DND-41 (cell line): ENCODE measurements around the gene GNB1L.

Experiments
- ATAC-seq: fragments of 200-7000 bp; cut with Tn5 transposase; 3 replicates; pipeline ENCODE4 v1.9.1; 2021; ENCODE audit warnings: low read depth; ENCODE audit not compliant: insufficient read depth
- DNase-seq: peaks from one replicate; pipeline ENCODE4 v3.0.0-alpha.2; 2020
- H2AFZ ChIP-seq: 2 replicates; pipeline ENCODE4 v1.6.0; 2012; ENCODE audit warnings: low read depth, low read length
- H3K27ac ChIP-seq: 2 replicates; pipeline ENCODE4 v1.5.1; 2012; ENCODE audit warnings: low read length, inconsistent platforms
- H3K27me3 ChIP-seq: fragments of 200-600 bp; sonication (generic); 2 replicates; pipeline ENCODE4 v1.6.0; 2012; ENCODE audit warnings: low read length, mild to moderate bottlenecking, inconsistent platforms; ENCODE audit not compliant: insufficient read depth, poor library complexity
- H3K36me3 ChIP-seq: 2 replicates; pipeline ENCODE4 v1.5.1; 2012; ENCODE audit warnings: low read length, inconsistent platforms; ENCODE audit not compliant: insufficient read depth
- H3K4me1 ChIP-seq: 2 replicates; pipeline ENCODE4 v1.5.1; 2012; ENCODE audit warnings: mild to moderate bottlenecking, low read length; ENCODE audit not compliant: insufficient read depth
- H3K4me2 ChIP-seq: 2 replicates; pipeline ENCODE4 v1.6.0; 2012; ENCODE audit warnings: mild to moderate bottlenecking, moderate library complexity, low read length, inconsistent platforms; ENCODE audit not compliant: insufficient read depth
- H3K4me3 ChIP-seq, 2 experiments: fragments of 200-600 bp in 1 of 2; shearing (Covaris generic) in 1 of 2; 2 replicates each; pipeline ENCODE4 v1.5.1; 2012 to 2016; ENCODE audit warnings: inconsistent platforms in 2 of 2, low read length in 2 of 2, mild to moderate bottlenecking in 2 of 2, low read depth in 1 of 2, moderate library complexity in 1 of 2
- H3K79me2 ChIP-seq: 2 replicates; pipeline ENCODE4 v1.6.0; 2012; ENCODE audit warnings: low read length, inconsistent platforms; ENCODE audit not compliant: insufficient read depth
- H3K9ac ChIP-seq: 2 replicates; pipeline ENCODE4 v1.6.0; 2012; ENCODE audit warnings: low read depth, mild to moderate bottlenecking, inconsistent platforms, low read length, moderate library complexity
- H3K9me3 ChIP-seq: 2 replicates; pipeline ENCODE4 v1.5.1; 2012; ENCODE audit warnings: low read length, moderate library complexity, mild to moderate bottlenecking, inconsistent platforms; ENCODE audit not compliant: insufficient read depth, severe bottlenecking
- H4K20me1 ChIP-seq: 2 replicates; pipeline ENCODE4 v1.6.0; 2012; ENCODE audit warnings: low read length; ENCODE audit not compliant: insufficient read depth
- CTCF ChIP-seq: IDR thresholded peaks from 2 replicates; pipeline ENCODE4 v1.5.1; 2012; ENCODE audit warnings: borderline replicate concordance, low read length, moderate library complexity, mild to moderate bottlenecking; ENCODE audit not compliant: poor library complexity, severe bottlenecking; ENCODE audit errors: extremely low read depth
- EZH2 ChIP-seq: IDR thresholded peaks from 3 replicates; pipeline ENCODE4 v1.6.1; 2012; ENCODE audit warnings: borderline replicate concordance, low read depth, mild to moderate bottlenecking, moderate library complexity, low read length, inconsistent platforms; ENCODE audit not compliant: severe bottlenecking

GNB1L gene

GRCh38 chr22:19822301-19823117 lies 32.2 kb downstream of the GNB1L start:
- H3K4me2 ChIP-seq: no peak overlapping the region
- no peak overlapping the region for H2AFZ ChIP-seq
- no peak overlapping the region for H3K9ac ChIP-seq
- H3K27ac ChIP-seq: peak overlapping the region; percentile 28; the same call in 1 of the 2 replicates
- no peaks in the 10 kb centered on the region for H3K9me3 ChIP-seq
- H3K4me1 ChIP-seq: no peaks in the 10 kb centered on the region
- H4K20me1 ChIP-seq: peaks cover 38% of the 10 kb centered on the region
- TF ChIP-seq EZH2 (no peak), CTCF (no peak)
- DNase-seq (peak; percentile 3), ATAC-seq (no peak)
- H3K27me3 ChIP-seq: no peaks in the 10 kb centered on the region
- H3K79me2 ChIP-seq: peaks cover 40% of the 10 kb centered on the region
- H3K4me3 ChIP-seq: no peak overlapping the region
- peaks cover 33% of the 10 kb centered on the region for H3K36me3 ChIP-seq

- Histone ChIP-seq H3K36me3 (peaks cover 35% of the 10 kb centered on the region), H3K4me3 (no peak overlapping the region), H2AFZ (no peak overlapping the region), H3K4me1 (no peaks in the 10 kb centered on the region), H3K27ac (no peak overlapping the region; the same call in 1 of the 2 replicates), H4K20me1 (peaks cover 40% of the 10 kb centered on the region), H3K27me3 (no peaks in the 10 kb centered on the region), H3K79me2 (peaks cover 32% of the 10 kb centered on the region), H3K9me3 (no peaks in the 10 kb centered on the region), H3K9ac (no peak overlapping the region), H3K4me2 (no peak overlapping the region)
- DNase-seq (no peak), ATAC-seq (no peak)
- TF ChIP-seq EZH2 (no peak), CTCF (no peak)
Observed at GRCh38 chr22:19821523-19822300, 33.0 kb downstream of the GNB1L start.

DNA sequence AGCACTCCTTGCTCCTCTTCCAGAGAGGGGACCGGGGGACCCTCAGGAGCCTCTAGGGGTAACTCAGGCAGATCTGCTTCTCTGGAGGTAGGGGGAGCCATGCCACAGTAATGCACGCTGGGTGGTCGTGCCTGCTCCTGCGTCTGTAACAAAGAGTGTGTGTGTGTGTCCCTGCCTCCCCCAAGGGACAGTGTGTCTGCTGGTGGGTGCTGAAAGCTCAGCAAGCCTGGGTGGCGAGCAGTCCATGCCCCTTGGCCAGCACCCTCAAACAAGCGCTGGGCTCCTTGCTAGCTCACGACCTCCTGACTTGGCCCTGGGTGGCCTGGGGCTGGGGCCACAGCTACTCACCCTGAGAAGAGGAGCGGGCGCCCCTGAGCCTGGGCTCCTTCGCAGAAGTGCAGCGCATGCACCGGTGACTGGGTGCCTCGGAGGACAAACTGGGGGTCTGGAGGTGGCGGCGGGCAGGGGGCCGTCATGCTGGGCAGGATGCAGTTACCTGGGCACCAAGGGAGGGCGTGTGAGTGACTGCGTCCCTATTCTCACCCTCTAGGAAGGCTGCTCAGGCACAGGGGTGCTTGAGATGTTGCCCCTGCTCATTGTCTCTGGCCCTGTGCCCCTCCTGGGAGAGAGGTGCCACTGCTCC lies 33.7 kb downstream of the GNB1L start:
- Histone ChIP-seq H3K36me3 (peaks cover 42% of the 10 kb centered on the region), H2AFZ (no peak overlapping the region), H3K9me3 (no peaks in the 10 kb centered on the region), H3K4me2 (no peak overlapping the region), H3K27ac (no peak overlapping the region; the same call in 1 of the 2 replicates), H3K27me3 (no peaks in the 10 kb centered on the region), H3K9ac (no peak overlapping the region), H3K4me3 (no peak overlapping the region), H3K4me1 (no peaks in the 10 kb centered on the region), H3K79me2 (peaks cover 25% of the 10 kb centered on the region), H4K20me1 (peaks cover 45% of the 10 kb centered on the region)
- ATAC-seq (no peak), DNase-seq (peak; percentile 7)
- TF ChIP-seq EZH2 (no peak), CTCF (peak; percentile 35)
